Stimulated activated naive CD8-positive, alpha-beta T cell treated with anti-CD3 and anti-CD28 coated beads, Interleukin-15, Interleukin-2, amounts not matched to agents 100 ng/mL and 50 ng/mL, for 24 hours (primary cell): ENCODE measurements around the gene CFL2.

Experiments used
- H3K27ac Mint-ChIP-seq: one replicate; pipeline ENCODE4 v1.8.0; 2021; ENCODE audit warnings: mild to moderate bottlenecking, mixed read lengths
- H3K27me3 Mint-ChIP-seq: one replicate; pipeline ENCODE4 v1.8.0; 2021; ENCODE audit warnings: mixed read lengths
- H3K36me3 Mint-ChIP-seq: one replicate; pipeline ENCODE4 v1.8.0; 2021; ENCODE audit warnings: low read depth, mixed read lengths
- H3K4me1 Mint-ChIP-seq: one replicate; pipeline ENCODE4 v1.8.0; 2021; ENCODE audit warnings: low read depth, mixed read lengths
- H3K4me3 Mint-ChIP-seq: one replicate; pipeline ENCODE4 v1.8.0; 2021; ENCODE audit warnings: mild to moderate bottlenecking, mixed read lengths
- H3K9me3 Mint-ChIP-seq: one replicate; pipeline ENCODE4 v1.8.0; 2021; ENCODE audit warnings: mixed read lengths

CFL2 gene

GRCh38 chr14:34693228-34693939 is 21.0 kb downstream of the CFL2 start:
- Mint-ChIP-seq H3K36me3 (no peaks in the 10 kb centered on the region), H3K27ac (no peak overlapping the region), H3K9me3 (no peaks in the 10 kb centered on the region), H3K4me1 (peaks cover 7% of the 10 kb centered on the region), H3K4me3 (no peak overlapping the region), H3K27me3 (no peaks in the 10 kb centered on the region)

- H3K36me3 Mint-ChIP-seq: no peaks in the 10 kb centered on the region
- no peaks in the 10 kb centered on the region for H3K27me3 Mint-ChIP-seq
- H3K9me3 Mint-ChIP-seq: no peaks in the 10 kb centered on the region
- no peak overlapping the region for H3K4me3 Mint-ChIP-seq
- no peak overlapping the region for H3K27ac Mint-ChIP-seq
- peaks cover 7% of the 10 kb centered on the region for H3K4me1 Mint-ChIP-seq
These were observed 21.5 kb downstream of the CFL2 start for GRCh38 chr14:34692898-34693227.

GRCh38 chr14:34692348-34692747 is 22.0 kb downstream of the CFL2 start:
- Mint-ChIP-seq H3K36me3 (no peaks in the 10 kb centered on the region), H3K9me3 (no peaks in the 10 kb centered on the region), H3K27ac (no peak overlapping the region), H3K4me1 (peaks cover 7% of the 10 kb centered on the region), H3K4me3 (no peak overlapping the region), H3K27me3 (no peaks in the 10 kb centered on the region)

DNA sequence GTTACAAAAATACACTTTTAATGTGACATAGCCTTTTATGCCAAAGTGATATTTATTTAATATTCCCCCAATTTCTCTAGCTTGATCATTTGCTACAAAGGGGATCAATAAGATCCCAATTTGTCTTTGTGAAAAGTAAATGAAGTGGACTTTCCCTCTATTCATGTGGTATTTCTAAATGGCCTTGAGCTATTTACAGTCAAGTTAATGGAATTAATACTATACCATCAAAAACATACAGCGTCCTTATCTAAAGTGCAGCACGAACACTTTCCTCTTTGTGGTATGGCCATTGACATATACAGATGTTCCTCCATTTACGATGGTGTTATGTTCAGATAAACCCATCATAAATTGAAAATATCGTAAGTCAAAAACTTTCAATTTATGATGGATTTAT is 23.2 kb downstream of the CFL2 start:
- peaks cover 7% of the 10 kb centered on the region for H3K4me1 Mint-ChIP-seq
- no peaks in the 10 kb centered on the region for H3K27me3 Mint-ChIP-seq
- no peaks in the 10 kb centered on the region for H3K36me3 Mint-ChIP-seq
- H3K27ac Mint-ChIP-seq: no peak overlapping the region
- no peak overlapping the region for H3K4me3 Mint-ChIP-seq
- H3K9me3 Mint-ChIP-seq: no peaks in the 10 kb centered on the region

DNA sequence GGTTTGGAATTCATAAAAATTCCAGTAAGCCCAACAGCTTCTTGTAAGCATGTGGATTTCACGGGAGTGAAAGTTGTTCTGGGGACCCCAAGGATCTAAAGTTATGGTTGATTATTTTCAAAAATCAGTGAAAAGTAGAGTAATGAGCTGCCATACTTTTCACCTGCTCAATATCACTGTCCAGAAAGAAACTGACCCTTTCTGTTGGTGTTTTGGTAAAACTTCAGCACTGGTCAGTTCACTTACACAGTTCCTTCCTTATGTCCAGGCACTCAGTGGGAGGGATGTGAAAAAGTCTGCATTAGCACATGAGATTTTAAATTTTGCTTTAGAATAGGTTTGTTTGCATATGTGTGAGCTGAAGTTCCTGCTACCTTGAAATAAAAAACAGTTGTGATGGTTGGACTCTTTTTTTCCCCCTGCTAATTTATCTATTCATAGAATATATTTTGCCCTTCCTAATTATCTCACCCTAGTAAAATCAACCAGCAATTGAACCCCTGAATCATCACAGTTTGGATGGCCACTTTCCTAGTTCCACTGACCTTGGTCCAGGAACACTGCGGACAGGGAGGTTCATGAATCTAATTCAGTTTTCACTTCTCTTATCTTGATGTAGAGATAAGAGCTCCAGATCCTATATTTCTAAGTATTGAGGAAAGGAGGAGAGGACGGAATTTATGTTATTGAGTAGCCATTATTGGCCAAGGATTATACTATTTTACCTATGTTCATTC is 25.8 kb downstream of the CFL2 start:
- H3K4me3 Mint-ChIP-seq: no peak overlapping the region

GRCh38 chr14:34685819-34686428 is 28.5 kb downstream of the CFL2 start:
- no peaks in the 10 kb centered on the region for H3K27me3 Mint-ChIP-seq
- no peak overlapping the region for H3K4me3 Mint-ChIP-seq
- peaks cover 5% of the 10 kb centered on the region for H3K4me1 Mint-ChIP-seq
- no peaks in the 10 kb centered on the region for H3K36me3 Mint-ChIP-seq
- H3K27ac Mint-ChIP-seq: no peak overlapping the region
- no peaks in the 10 kb centered on the region for H3K9me3 Mint-ChIP-seq

More for the DNA sequence above, 25.8 kb downstream of the CFL2 start:
- Mint-ChIP-seq H3K9me3 (no peaks in the 10 kb centered on the region), H3K27ac (no peak overlapping the region), H3K36me3 (no peaks in the 10 kb centered on the region), H3K4me1 (peaks cover 7% of the 10 kb centered on the region), H3K27me3 (no peaks in the 10 kb centered on the region)

DNA sequence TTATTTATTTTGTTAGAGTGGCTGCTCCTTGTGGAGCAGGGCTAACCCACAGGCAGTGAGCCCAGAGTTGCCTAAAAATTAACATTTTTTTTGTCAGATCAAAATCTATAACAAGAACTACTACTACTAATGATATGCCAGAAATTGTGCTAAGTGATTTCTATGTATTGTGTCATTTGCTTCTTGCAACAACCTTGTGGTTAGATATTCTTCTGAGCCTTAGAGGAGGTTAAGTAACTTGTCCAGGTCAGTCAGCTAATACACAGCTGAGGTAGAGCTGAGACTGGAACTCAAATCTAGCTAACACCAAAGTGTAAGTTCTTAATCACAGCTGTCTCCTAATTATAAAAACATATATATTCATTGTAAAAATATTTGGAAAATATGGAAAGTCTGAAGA is 29.8 kb downstream of the CFL2 start:
- peaks cover 5% of the 10 kb centered on the region for H3K4me1 Mint-ChIP-seq
- H3K4me3 Mint-ChIP-seq: no peak overlapping the region
- H3K36me3 Mint-ChIP-seq: no peaks in the 10 kb centered on the region
- no peaks in the 10 kb centered on the region for H3K27me3 Mint-ChIP-seq
- no peak overlapping the region for H3K27ac Mint-ChIP-seq
- no peaks in the 10 kb centered on the region for H3K9me3 Mint-ChIP-seq

DNA sequence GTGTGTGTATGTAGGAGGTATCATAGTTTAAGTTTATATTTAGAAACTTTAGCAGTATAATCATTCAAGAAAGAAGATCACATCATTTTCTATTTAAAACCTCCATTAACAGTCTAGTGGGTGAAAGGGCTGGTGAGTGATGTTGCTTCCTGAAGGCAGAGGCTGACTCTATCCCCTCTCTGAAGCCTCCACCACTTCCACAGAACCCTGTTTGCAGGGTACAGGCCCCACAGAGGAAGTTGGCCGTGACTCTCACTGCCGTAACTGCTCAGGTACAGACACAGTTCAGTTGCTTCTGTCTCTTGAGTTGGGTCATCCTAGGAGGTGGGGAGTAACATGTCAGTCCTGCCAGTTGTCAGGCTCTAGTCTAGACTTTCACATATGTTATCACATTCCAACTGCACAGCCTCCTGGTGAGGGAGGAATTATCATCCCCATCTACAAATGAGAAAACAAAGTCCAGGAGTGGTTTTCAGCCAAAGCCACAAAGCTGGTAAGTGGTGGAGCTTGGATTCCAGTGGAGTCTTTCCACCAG is 31.5 kb downstream of the CFL2 start:
- Mint-ChIP-seq H3K4me1 (peaks cover 5% of the 10 kb centered on the region), H3K9me3 (no peaks in the 10 kb centered on the region), H3K36me3 (no peaks in the 10 kb centered on the region), H3K27ac (no peak overlapping the region), H3K4me3 (no peak overlapping the region), H3K27me3 (no peaks in the 10 kb centered on the region)

DNA sequence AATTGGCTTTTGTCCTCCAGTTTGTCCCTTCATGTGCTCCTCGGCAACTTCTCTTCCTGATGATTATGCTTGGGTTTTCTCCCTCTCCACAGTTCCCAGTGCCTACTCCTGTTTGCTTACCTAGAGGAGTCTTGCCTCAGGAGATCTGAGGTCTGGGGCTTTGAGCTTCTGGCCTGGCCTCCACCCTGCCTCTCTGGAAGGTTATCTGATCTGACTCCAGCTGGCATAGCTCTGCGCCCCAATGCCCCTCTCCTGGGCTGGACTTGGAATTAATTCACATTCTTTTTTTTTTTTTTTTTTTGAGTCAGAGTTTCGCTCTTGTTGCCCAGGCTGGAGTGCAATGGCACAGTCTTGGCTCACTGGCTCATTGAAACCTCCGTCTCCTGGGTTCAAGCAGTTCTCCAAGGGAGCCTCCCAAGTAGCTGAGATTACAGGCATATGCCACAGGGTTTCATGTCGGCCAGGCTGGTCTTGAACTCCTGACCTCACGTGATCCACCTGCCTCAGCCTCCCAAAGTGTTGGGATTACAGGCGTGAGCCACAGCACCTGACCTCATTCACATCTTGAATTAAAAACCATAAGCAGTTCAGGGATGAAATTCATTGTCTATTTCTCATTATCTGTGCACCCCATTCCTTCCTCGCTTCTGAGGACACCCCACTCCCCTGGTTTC is 33.5 kb downstream of the CFL2 start:
- H3K4me3 Mint-ChIP-seq: no peak overlapping the region
- no peak overlapping the region for H3K27ac Mint-ChIP-seq
- no peaks in the 10 kb centered on the region for H3K36me3 Mint-ChIP-seq
- H3K4me1 Mint-ChIP-seq: peaks cover 5% of the 10 kb centered on the region
- no peaks in the 10 kb centered on the region for H3K27me3 Mint-ChIP-seq
- H3K9me3 Mint-ChIP-seq: no peaks in the 10 kb centered on the region

DNA sequence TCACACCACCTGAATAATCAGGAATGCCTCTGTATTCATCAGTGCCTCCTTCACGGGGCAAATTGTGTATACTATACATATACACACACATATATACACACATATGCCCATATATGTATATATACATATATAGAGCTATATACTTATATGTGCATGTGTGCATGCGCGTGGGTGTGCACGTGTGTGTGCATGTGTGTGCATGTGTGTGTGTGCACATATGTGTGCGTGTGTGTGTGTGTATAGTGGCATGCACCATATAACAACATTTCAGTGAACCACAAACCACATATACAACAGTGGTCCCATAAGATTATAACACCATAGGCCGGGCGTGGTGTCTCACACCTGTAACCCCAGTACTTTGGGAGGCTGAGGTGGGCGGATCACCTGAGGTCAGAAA is 35.7 kb downstream of the CFL2 start:
- H3K4me3 Mint-ChIP-seq: no peak overlapping the region
- H3K27me3 Mint-ChIP-seq: no peaks in the 10 kb centered on the region
- H3K36me3 Mint-ChIP-seq: no peaks in the 10 kb centered on the region
- H3K27ac Mint-ChIP-seq: no peak overlapping the region
- H3K9me3 Mint-ChIP-seq: no peaks in the 10 kb centered on the region
- peaks cover 5% of the 10 kb centered on the region for H3K4me1 Mint-ChIP-seq

GRCh38 chr14:34678306-34678705 is 36.1 kb downstream of the CFL2 start:
- Mint-ChIP-seq H3K27me3 (no peaks in the 10 kb centered on the region), H3K36me3 (no peaks in the 10 kb centered on the region), H3K4me1 (peaks cover 5% of the 10 kb centered on the region), H3K9me3 (no peaks in the 10 kb centered on the region), H3K4me3 (no peak overlapping the region), H3K27ac (no peak overlapping the region)

DNA sequence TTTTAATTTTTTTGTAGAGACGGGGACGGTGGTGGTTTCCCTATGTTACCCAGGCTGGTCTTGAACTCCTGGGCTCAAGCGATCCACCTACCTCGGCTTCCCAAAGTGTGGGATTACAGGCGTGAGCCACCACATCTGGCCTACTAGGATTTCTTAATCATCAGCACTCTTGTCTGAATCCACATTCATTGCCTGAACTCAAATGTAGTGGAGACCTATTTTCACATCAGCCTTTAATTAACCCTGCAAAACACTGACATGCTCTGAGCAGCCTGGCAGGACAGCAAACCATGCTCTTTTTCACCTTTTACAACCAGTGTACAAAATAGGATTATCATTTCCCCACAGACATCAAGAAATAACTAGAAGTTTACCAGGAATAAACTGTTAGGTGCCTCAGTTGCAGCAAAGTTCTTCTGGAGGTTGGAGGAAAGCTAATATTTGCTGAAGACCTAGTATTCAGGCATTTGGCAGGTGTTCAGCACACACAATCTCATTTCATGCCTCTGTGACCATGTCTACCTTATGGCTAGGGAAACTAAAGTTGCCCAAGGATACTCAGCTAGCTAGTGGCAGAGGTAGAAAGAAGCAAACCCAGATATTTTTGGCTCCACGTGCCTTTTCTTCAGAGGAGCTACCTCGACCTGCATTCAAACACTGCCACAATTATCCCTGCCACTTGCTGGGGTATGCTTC is 37.7 kb downstream of the CFL2 start:
- Mint-ChIP-seq H3K4me3 (no peak overlapping the region), H3K9me3 (no peaks in the 10 kb centered on the region), H3K36me3 (no peaks in the 10 kb centered on the region), H3K27ac (no peak overlapping the region), H3K27me3 (no peaks in the 10 kb centered on the region), H3K4me1 (no peaks in the 10 kb centered on the region)

GRCh38 chr14:34673702-34674101 is 40.7 kb downstream of the CFL2 start:
- Mint-ChIP-seq H3K27ac (no peak overlapping the region), H3K36me3 (no peaks in the 10 kb centered on the region), H3K4me1 (no peaks in the 10 kb centered on the region), H3K4me3 (no peak overlapping the region), H3K27me3 (no peaks in the 10 kb centered on the region), H3K9me3 (no peaks in the 10 kb centered on the region)

GRCh38 chr14:34671716-34672115 is 42.7 kb downstream of the CFL2 start:
- Mint-ChIP-seq H3K9me3 (no peaks in the 10 kb centered on the region), H3K4me1 (no peaks in the 10 kb centered on the region), H3K27me3 (no peaks in the 10 kb centered on the region), H3K36me3 (no peaks in the 10 kb centered on the region), H3K4me3 (no peak overlapping the region), H3K27ac (no peak overlapping the region)
